Thyroid gland (tissue), 4 donors: ENCODE results near the gene JPH2.

Experiments used
- CTCF ChIP-seq, 6 experiments: fragments of 200-600 bp in 3 of 6; fragments of 450-650 bp in 3 of 6; sonication (generic) in 3 of 6; IDR thresholded peaks; one replicate each; pipeline ENCODE4 v1.5.1; 2016 to 2019; ENCODE audit warnings: antibody characterized with exemption in 6 of 6, mild to moderate bottlenecking in 2 of 6, inconsistent platforms in 1 of 6, moderate library complexity in 1 of 6
- POLR2A ChIP-seq, 2 donors: fragments of 450-650 bp; IDR thresholded peaks; one replicate each; pipeline ENCODE4 v1.6.1; 2017; ENCODE audit warnings: antibody characterized with exemption in 2 of 2, mild to moderate bottlenecking in 2 of 2, moderate library complexity in 1 of 2

- TF ChIP-seq CTCF (IDR thresholded peaks at IDR 0.05) (no peak), POLR2A (IDR thresholded peaks at IDR 0.05) (no peak)
These were observed 27.3 kb downstream of the JPH2 start for GRCh38 chr20:44159711-44160110.
